Thoracic aorta (tissue), 2 donors: Measurements from ENCODE around the gene BAIAP2L1. TPM values are rescaled to one million over a fixed set of nuclear protein-coding genes. Genes with fewer than 3 reads are reported as not detected.

ENCODE experiments used
- ATAC-seq: fragments of 150-250 bp; one replicate; pipeline ENCODE4 v1.8.0; 2017; ENCODE audit warnings: low read depth; ENCODE audit not compliant: insufficient number of reproducible peaks, low FRiP score
- DNase-seq: peaks from one replicate; pipeline ENCODE4 v3.0.0-alpha.2; 2020; ENCODE audit warnings: low spot score
- H3K27ac ChIP-seq, 2 donors: fragments of 200-600 bp; sonication (generic); 1 replicate in 1 of 2; 2 replicates in 1 of 2; pipeline ENCODE4 v1.5.1; 2016; ENCODE audit warnings: mild to moderate bottlenecking in 2 of 2, moderate library complexity in 2 of 2
- H3K27me3 ChIP-seq: fragments of 200-600 bp; sonication (generic); replicated peaks from 2 replicates; pipeline ENCODE4 v1.6.0; 2016; ENCODE audit warnings: mild to moderate bottlenecking; ENCODE audit not compliant: insufficient read depth
- H3K36me3 ChIP-seq: fragments of 200-600 bp; sonication (generic); one replicate; pipeline ENCODE4 v1.5.1; 2016
- H3K4me1 ChIP-seq, 2 donors: fragments of 200-600 bp; sonication (generic); 1 replicate in 1 of 2; 2 replicates in 1 of 2; pipeline versions ENCODE4 v1.5.1 to v1.6.0; 2016; ENCODE audit warnings: low read depth in 2 of 2, mild to moderate bottlenecking in 1 of 2; ENCODE audit not compliant: control insufficient read depth in 1 of 2
- H3K4me3 ChIP-seq: fragments of 200-600 bp; sonication (generic); 2 replicates; pipeline ENCODE4 v1.5.1; 2016; ENCODE audit warnings: mild to moderate bottlenecking
- H3K9me3 ChIP-seq: fragments of 200-600 bp; sonication (generic); 2 replicates; pipeline ENCODE4 v1.5.1; 2016
- total RNA-seq, 2 donors: library from RNA; depleted of rRNA; stranded (reverse); fragments of >200 nt; gene quantifications; one replicate each; pipeline versions ENCODE4 v1.1.0 to v1.2.3, GENCODE V29; 2016
- TF ChIP-seq, protein P1 (sequence below): fragments of 200-600 bp; sonication (generic); IDR thresholded peaks from one replicate; pipeline ENCODE4 v1.5.1; 2019; ENCODE audit warnings: antibody characterized with exemption

BAIAP2L1 gene
- total RNA-seq, 2 donors from 2014 or later = 0.63 to 1.4 TPM

DNA sequence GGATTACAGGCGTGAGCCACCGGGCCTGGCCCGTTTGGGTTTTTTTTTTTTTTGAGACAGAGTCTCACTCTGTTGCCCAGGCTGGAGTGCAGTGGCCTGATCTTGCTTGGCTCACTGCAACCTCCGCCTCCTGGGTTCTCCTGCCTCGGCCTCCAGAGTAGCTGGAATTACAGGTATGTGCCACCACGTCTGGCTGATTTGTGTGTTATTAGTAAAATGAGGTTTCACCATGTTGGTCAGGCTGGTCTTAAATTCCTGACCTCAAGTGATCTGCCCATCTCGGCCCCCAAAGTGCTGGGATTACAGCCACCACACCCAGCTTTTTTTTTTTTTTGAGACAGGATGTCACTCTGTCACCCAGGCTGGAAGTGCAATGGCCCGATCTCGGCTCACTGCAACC is 5.9 kb upstream of the BAIAP2L1 start:
- Histone ChIP-seq H3K4me1 (no peaks in the 10 kb centered on the region), H3K27me3 (no peaks in the 10 kb centered on the region), H3K27ac (no peak overlapping the region), H3K4me3 (no peak overlapping the region), H3K36me3 (no peaks in the 10 kb centered on the region), H3K9me3 (no peaks in the 10 kb centered on the region)
- TF ChIP-seq, protein P1, sequence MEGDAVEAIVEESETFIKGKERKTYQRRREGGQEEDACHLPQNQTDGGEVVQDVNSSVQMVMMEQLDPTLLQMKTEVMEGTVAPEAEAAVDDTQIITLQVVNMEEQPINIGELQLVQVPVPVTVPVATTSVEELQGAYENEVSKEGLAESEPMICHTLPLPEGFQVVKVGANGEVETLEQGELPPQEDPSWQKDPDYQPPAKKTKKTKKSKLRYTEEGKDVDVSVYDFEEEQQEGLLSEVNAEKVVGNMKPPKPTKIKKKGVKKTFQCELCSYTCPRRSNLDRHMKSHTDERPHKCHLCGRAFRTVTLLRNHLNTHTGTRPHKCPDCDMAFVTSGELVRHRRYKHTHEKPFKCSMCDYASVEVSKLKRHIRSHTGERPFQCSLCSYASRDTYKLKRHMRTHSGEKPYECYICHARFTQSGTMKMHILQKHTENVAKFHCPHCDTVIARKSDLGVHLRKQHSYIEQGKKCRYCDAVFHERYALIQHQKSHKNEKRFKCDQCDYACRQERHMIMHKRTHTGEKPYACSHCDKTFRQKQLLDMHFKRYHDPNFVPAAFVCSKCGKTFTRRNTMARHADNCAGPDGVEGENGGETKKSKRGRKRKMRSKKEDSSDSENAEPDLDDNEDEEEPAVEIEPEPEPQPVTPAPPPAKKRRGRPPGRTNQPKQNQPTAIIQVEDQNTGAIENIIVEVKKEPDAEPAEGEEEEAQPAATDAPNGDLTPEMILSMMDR = no peak
- no peak for DNase-seq
- no peak for ATAC-seq

DNA sequence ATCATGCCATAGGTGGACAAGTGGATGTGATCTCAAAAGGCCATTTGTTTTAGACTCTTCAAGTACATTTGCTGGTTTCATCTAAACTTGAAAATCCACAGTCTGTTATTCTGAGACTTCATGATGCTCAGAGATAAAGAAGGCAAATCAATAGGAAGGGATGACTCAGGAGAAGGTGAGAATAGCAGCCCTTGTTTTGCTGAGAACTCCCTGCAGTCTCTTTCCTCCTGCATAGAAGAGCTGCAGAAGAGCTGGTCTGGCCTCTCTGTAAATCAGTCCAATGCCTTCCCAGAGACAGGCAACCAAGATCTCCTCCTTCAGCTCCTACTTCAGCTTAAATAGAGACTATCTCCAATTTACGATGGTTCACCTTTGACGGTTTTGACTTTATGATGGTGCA is 4.0 kb upstream of the BAIAP2L1 start:
- ATAC-seq (no peak), DNase-seq (no peak)
- Histone ChIP-seq H3K27ac (no peak overlapping the region), H3K4me3 (no peak overlapping the region), H3K9me3 (no peaks in the 10 kb centered on the region), H3K36me3 (no peaks in the 10 kb centered on the region), H3K27me3 (no peaks in the 10 kb centered on the region), H3K4me1 (peaks cover 7 to 10% of the 10 kb centered on the region in 2 donors)
- TF ChIP-seq, protein P1 = no peak

DNA sequence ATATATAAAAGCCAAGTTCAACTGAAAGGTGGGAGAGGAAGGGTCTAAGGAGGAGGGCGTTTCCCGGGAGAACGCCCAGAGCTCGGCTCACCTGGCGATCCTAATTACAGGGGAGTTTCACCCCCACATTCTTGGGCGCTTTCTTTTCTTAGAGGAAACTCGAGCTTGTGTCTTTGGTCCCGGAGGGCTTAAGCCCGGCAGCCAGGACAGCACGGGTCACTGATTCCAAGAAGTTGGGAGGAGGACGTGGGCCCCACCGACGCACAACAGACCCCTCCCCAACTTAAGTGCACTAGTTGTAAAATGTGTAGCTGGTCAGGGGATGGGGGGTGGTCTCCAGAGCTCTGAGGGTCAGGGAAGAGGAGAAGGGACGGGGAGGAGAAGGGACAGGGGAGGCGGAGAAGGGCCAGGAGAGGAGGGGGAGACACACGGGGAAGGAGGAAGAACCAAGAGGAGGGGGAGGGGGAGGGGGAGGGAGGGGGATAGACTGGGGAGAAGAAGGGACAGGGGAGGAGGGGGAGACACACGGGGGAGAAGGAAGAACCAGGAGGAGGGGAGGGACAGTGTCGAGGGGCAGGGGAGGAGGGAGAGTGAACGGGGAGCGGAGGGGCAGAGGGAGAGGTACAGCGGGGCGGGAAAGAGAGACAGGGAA is 874 bp downstream of the BAIAP2L1 start:
- Histone ChIP-seq H3K36me3 (no peaks in the 10 kb centered on the region), H3K27ac (no peak overlapping the region), H3K4me1 (peaks cover 7 to 10% of the 10 kb centered on the region in 2 donors), H3K9me3 (no peaks in the 10 kb centered on the region), H3K4me3 (peak overlapping the region; percentile 77), H3K27me3 (no peaks in the 10 kb centered on the region)
- ATAC-seq = no peak
- DNase-seq = no peak
- TF ChIP-seq, protein P1 = no peak

DNA sequence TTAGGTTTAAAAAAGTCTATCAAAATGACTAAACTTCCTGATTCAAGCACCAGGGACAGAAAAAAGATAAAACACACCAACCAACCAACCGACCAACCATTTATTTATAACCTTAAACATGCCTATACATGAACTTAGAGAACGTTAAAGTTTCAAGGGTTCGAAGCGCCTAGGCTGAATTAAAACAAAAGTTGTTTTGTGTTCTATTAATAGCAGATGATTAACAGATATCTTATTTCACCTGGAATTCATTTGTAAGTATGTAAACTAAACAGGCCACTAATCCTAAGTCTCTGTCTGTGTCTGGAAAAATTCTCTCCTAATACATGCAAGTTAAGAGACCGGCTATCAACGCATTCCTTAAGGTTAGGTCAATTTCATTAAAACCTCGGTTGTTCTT is 1.4 kb downstream of the BAIAP2L1 start:
- H3K27ac ChIP-seq = no peak overlapping the region
- H3K27me3 ChIP-seq = no peaks in the 10 kb centered on the region

DNA sequence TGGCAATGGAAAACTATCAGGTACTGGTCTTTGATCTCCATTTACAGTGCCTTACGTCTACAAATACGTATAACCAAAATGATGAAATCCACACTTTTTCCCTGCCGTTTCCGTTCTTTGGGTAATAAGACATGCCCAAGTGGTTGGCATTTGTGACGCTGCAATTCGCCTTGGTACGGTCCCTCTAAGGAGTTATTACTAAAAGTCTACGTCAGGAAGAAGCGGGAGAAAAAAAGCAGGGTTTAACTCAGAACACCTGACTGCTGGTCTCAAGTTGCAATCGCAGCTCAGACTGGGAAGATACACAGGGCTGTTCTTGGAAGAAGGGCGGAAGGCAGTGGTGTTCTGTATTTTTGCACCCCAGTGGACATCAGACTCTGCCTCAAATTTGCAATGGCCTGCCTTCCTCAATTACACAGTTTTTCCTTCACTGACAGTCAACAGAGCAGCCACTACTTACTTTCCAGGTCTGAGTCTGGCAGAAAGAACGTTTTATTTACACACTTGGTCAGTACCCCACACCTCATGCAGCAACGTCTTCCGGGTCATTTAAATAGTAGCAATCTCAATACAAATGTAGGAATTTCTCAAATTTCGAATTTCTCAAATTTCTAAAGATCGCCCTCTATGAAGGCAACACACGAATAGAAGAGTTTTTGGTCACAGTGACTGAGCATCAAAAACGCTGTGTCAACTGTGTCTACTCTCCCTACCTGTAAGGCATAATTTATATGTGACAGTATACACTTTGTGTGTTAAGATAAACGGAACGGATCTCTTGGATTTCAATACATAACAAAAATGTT is 2.1 kb downstream of the BAIAP2L1 start:
- H3K4me3 ChIP-seq = no peak overlapping the region
- H3K27me3 ChIP-seq = no peaks in the 10 kb centered on the region
- H3K9me3 ChIP-seq = no peaks in the 10 kb centered on the region
- DNase-seq = no peak
- TF ChIP-seq, protein P1 = no peak
- H3K4me1 ChIP-seq = peaks cover 7 to 10% of the 10 kb centered on the region in 2 donors
- no peak overlapping the region for H3K27ac ChIP-seq
- ATAC-seq = no peak
- no peaks in the 10 kb centered on the region for H3K36me3 ChIP-seq

More for the DNA sequence above, 1.4 kb downstream of the BAIAP2L1 start:
- ATAC-seq (no peak), DNase-seq (no peak)
- TF ChIP-seq, protein P1 = no peak
- H3K9me3 ChIP-seq = no peaks in the 10 kb centered on the region
- H3K36me3 ChIP-seq = no peaks in the 10 kb centered on the region
- H3K4me3 ChIP-seq = peak overlapping the region; percentile 39
- peaks cover 7 to 10% of the 10 kb centered on the region in 2 donors for H3K4me1 ChIP-seq
